NCI-H82 treated with DMSO at 0.1 percent for 48 hours (cell line): ENCODE measurements around the gene APLP2.
"Not testable (repeated sequence)": the region's sequence is repeated elsewhere in the genome, so short reads cannot be mapped to it uniquely, and the experiment has no call there.

Source experiments
- DNase-seq: peaks from one replicate; lab custom pipeline; 2025; ENCODE audit not compliant: unreplicated experiment; lab: John Stamatoyannopoulos, UW

Gene APLP2

GRCh38 chr11:130089674-130090073, 20.0 kb downstream of the APLP2 start:
- DNase-seq, result no peak

DNA sequence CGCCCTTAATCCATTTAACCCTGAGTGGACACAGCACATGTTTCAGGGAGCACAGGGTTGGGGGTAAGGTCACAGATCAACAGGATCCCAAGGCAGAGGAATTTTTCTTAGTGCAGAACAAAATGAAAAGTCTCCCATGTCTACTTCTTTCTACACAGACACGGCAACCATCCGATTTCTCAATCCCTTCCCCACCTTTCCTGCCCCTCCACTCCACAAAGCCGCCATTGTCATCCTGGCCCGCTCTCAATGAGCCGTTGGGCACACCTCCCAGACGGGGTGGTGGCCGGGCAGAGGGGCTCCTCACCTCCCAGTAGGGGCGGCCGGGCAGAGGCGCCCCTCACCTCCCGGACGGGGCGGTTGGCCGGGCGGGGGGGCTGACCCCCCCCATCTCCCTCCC, 20.8 kb downstream of the APLP2 start:
- DNase-seq, result not testable (repeated sequence)

GRCh38 chr11:130091169-130091568, 21.5 kb downstream of the APLP2 start:
- not testable (repeated sequence) for DNase-seq

DNA sequence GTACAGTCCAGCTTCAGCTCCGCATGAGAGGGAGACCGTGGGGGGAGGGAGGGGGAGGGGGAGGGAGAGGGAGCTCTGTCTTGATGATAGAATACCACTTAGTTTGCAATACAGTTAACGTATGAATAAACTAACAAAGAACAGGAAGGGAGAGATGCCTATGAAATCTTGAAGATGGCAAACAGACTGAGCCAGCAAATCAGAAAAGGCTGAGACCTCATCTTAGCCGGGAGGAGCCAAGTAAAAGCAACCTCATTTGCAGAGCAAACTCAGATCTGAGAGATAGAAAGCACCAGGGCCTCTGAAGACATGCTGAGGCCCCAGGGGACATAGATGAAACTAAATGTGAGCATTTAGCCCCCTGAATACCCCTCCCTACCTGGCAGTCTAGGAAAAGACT, 23.0 kb downstream of the APLP2 start:
- no peak for DNase-seq

GRCh38 chr11:130094614-130095013, 24.9 kb downstream of the APLP2 start:
- DNase-seq, result no peak

DNA sequence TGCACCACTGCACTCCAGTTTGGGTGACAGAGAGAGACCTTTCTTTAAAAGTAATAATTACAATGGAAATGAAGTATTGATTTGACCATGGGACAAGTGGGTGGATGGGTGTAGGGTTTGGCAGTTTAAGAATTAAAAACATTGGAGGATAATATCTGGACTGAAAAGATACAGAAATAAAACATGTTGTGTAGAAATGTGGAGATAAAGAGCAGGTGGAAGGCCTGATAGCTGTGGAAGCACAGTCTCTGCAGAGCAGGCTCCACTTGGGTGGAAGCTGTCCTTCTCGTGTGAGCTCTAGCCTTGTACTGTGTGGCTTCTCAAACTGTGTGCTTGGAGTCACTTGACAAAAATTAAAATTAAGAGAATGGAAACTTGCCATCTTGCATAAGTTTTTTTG, 25.6 kb downstream of the APLP2 start:
- DNase-seq, result no peak

GRCh38 chr11:130096042-130096441, 26.3 kb downstream of the APLP2 start:
- DNase-seq, result no peak

GRCh38 chr11:130096823-130097222, 27.1 kb downstream of the APLP2 start:
- DNase-seq, result no peak

DNA sequence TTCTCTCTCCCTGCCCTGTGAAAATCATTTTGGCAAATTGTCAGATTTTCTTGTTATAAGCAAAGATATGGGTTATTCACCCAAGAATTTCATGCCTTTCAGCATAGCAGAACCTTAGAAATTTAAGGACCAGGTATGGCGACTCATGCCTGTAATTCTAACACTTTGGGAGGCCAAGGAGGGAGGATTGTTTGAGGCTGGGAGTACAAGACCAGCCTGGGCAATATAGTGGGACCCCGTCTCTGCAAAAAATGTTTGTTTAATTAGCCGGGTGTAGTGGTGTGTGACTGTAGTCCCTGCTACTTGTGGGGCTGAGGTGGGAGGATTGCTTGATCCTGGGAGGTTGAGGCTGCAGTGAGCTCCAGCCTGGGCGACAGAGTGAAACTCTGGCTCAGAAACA, 27.6 kb downstream of the APLP2 start:
- no peak for DNase-seq

DNA sequence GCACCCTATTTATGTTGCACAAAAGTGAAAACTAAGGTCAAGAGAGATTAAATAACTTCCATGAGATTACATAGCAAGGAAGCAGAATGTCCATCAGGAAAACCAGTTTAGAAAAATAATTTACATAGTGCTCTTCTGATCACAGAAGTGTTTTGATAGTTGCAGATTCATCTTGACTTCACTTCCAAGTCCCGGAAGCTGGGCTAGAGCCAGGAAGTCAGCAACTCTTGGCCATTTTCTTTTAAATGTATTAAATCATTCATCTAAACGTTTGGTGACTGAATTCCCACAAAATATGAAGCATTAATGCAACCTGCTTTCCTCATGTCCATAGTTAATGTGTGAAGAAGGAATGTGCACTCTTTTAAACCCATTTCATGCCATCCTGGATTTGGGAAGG, 29.7 kb downstream of the APLP2 start:
- no peak for DNase-seq

DNA sequence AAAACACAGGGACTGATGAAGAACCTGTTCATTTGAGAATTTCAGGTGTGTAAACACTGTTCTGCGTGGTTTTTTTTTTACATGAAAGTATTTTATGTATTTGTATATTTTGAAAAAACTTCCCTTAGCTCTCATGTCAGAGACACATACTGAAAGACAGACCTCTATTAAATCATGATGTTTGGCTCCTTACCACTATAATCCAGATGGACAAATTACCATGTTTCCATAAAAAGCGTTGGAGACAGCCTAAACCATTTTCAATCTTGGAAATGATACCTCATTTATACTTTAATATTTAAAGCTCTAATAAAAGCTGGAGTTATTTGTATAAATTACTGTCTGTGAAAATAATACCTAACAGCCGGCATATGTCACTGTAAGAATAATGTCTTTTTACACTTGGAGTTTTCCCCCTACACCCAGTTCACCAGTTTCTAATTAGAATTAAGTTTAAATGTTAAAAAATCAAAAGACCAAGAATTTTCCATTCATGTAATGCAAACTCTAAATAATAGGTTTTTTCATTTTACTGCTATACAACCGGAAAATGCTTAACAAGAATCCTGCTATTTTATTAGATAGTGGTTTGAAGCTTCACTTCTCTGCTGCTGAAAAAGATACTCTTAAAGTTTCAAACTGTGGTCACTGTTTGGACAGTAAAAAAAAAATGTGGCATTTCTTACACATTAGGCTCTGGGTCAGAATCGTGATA, 30.8 kb downstream of the APLP2 start:
- no peak for DNase-seq

DNA sequence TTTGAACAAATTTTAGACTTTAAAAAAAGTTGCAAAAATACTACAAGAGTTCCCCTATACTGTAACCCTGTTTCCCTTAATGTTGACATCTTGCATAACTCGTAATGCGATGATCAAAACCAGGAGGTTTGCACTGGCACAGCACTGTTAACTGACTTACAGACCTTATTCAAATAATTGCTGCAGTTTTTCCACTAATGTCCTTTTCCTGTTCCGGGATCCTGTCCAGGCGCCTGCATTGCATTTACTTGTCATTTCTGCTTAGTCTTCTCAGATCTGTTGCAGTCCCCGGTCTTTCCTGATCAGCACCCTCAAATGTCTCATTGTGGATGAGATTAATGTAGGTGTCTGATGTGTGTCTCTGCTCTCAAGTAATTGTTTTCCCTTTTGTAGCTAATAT, 32.0 kb downstream of the APLP2 start:
- DNase-seq, result no peak

GRCh38 chr11:130102301-130103249, 32.9 kb downstream of the APLP2 start:
- DNase-seq, result no peak

- no peak for DNase-seq
Observed at GRCh38 chr11:130103296-130103814, 33.7 kb downstream of the APLP2 start.

DNA sequence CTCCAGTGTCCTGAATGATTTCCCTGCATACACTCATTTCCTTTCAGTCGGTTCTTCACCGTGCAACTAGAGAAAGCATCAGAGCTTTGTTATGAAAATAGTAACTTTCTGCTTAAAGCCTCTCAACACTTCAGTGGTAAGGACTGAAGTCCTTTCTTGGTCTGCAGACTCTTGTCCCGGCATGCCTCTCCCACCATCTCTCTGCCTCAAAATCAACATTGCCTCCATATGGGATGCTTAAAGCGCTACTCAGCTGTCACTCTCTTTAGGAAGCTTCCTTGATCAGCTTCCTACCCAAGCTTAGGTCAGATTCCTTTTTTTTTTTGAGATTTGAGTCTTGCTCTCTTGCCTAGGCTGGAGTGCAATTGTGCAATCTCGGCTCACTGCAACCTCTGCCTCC, 36.7 kb downstream of the APLP2 start:
- no peak for DNase-seq

GRCh38 chr11:130108671-130109070, 39.0 kb downstream of the APLP2 start:
- DNase-seq, result not testable (repeated sequence)

DNA sequence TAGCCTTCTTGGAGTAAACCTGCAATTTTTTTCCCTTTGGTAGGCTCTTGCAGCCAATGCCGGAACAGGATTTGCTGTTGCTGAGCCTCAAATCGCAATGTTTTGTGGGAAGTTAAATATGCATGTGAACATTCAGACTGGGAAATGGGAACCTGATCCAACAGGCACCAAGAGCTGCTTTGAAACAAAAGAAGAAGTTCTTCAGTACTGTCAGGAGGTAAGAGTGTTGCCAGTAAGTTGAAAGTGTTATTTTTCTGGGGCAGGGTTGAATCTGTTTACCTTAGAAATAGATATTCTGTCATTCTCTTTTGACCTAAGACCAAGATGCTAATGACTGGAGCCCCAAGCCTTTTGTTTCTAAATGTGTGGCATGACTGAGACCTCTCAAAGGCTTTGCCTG, 39.7 kb downstream of the APLP2 start:
- DNase-seq, result no peak

DNA sequence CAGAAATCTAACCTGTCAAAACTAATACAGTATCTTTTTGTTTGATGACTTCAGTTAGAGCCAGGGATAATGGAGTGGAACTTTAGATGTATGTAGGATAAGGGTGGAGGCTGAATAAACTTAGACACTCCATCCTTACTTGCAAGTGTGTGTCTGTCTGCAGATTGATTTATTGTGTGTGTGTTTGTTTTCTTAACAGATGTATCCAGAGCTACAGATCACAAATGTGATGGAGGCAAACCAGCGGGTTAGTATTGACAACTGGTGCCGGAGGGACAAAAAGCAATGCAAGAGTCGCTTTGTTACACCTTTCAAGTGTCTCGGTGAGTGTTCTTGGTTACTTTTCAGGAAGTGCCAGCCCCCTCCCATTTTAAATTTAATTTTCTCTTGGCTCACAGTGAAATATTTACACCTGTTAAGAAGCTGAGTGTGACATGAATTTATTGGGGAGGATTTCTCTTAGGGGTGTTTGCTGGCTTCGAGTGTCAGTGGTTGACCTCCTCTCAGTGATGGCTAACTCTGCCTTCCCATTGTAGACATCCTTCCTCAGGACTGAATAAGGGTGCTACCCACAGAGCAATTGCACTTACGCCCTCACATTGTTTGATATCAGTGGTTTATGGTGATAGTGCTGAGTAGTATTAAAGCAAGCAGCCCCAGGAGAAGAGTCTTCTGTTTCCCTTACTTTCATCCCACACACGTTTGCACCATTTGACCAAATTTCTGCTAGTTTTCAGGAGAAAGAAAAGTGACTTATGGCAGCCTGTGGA, 40.8 kb downstream of the APLP2 start:
- DNase-seq, result no peak

GRCh38 chr11:130112071-130112830, 42.6 kb downstream of the APLP2 start:
- DNase-seq, result no peak

- no peak for DNase-seq
Observed at GRCh38 chr11:130114281-130114680, 44.6 kb downstream of the APLP2 start.

DNA sequence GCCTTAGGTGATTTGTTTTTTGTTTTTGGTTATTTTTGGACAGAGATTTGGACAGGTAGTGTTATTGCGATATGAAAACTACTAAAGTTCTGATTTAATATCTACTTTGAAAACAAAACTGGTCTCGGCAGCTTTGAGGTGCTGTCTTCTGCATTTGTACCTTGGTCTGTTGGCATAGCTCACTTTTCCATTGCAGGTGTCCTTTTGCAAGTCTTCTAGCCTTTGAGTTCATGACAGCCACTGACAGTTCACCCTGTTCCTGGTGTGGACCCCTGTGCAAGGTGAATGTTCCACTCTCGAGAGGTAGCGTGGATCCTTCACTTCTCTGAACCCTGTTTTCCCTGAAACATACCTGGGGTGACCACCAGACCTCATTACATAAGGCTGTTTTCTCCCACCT, 45.0 kb downstream of the APLP2 start:
- no peak for DNase-seq
